ENCODE measurements around the gene CCSER1. TPM values are rescaled to one million over a fixed set of nuclear protein-coding genes. Genes with fewer than 3 reads are reported as not detected.

Gene CCSER1
- total RNA-seq, 4 donors from 2014 or later: 3.6 to 7.0 (median 5.5) TPM

DNA sequence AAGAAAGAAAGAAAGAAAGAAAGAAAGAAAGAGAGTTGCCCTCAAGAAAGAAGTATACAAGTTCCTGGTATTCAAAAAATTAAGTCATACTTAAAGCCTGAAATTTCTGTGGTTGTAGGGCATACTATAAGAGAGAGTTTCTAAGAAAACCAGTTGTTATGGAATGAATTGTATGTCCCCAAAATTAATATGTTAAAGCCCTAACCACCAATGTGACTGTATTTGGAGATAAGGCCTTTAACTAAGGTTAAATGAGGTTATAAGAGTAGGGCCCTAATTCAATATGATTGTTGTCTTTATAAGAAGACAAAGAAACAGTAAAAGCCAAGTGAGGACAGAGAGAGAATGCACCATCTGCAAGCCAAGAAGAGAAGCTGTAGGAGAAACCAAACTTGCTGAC lies 521.1 kb downstream of the CCSER1 start:
- H3K4me3 ChIP-seq: no peak overlapping the region
- no peaks in the 10 kb centered on the region for H3K27me3 ChIP-seq
- DNase-seq (ENCODE audit: extremely low spot score): no peak
- H3K4me1 ChIP-seq: no peaks in the 10 kb centered on the region
- intact Hi-C loops (cut with DNase I): no loop called here
- TF ChIP-seq, protein P1, sequence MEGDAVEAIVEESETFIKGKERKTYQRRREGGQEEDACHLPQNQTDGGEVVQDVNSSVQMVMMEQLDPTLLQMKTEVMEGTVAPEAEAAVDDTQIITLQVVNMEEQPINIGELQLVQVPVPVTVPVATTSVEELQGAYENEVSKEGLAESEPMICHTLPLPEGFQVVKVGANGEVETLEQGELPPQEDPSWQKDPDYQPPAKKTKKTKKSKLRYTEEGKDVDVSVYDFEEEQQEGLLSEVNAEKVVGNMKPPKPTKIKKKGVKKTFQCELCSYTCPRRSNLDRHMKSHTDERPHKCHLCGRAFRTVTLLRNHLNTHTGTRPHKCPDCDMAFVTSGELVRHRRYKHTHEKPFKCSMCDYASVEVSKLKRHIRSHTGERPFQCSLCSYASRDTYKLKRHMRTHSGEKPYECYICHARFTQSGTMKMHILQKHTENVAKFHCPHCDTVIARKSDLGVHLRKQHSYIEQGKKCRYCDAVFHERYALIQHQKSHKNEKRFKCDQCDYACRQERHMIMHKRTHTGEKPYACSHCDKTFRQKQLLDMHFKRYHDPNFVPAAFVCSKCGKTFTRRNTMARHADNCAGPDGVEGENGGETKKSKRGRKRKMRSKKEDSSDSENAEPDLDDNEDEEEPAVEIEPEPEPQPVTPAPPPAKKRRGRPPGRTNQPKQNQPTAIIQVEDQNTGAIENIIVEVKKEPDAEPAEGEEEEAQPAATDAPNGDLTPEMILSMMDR (IDR thresholded peaks at IDR 0.05): no peak
- no peak for TF ChIP-seq POLR2AphosphoS5 (IDR thresholded peaks at IDR 0.05)
- TF ChIP-seq POLR2A (IDR thresholded peaks at IDR 0.05; ENCODE audit: low read depth): no peak
- TF ChIP-seq EP300 (IDR thresholded peaks at IDR 0.05): no peak
- H3K27ac ChIP-seq (replicated peaks in 1 of 4): no peak overlapping the region
- no peaks in the 10 kb centered on the region for H3K36me3 ChIP-seq
- no peaks in the 10 kb centered on the region for H3K9me3 ChIP-seq

DNA sequence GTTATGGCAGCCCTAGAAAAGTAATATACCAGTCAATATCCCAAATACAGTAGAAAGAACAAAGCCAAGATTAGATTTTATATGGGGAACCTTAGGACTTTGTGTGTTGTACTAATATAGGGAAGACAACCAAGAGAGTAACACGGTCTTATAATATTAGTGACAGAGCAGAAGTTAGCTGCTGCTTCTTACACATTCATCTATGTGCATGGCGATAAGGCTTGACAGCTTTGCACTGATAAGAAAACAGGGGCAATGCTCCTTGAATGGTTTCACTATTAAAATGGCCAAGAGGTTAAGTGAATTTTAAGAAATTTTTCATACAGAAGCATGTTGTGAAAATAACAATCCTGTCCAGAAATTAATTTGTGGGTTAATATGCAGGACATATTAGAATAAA lies 521.6 kb downstream of the CCSER1 start:
- DNase-seq (ENCODE audit: extremely low spot score): no peak
- intact Hi-C loops (cut with DNase I): no loop called here
- Histone ChIP-seq H3K4me3 (no peak overlapping the region), H3K9me3 (no peaks in the 10 kb centered on the region), H3K36me3 (no peaks in the 10 kb centered on the region), H3K27ac (replicated peaks in 1 of 4) (no peak overlapping the region), H3K4me1 (no peaks in the 10 kb centered on the region), H3K27me3 (no peaks in the 10 kb centered on the region)
- TF ChIP-seq EP300 (IDR thresholded peaks at IDR 0.05) (no peak), POLR2A (IDR thresholded peaks at IDR 0.05; ENCODE audit: low read depth) (no peak), POLR2AphosphoS5 (IDR thresholded peaks at IDR 0.05) (no peak)
- TF ChIP-seq, protein P1 (IDR thresholded peaks at IDR 0.05): no peak
- 84% methylated on average over 2 of the region's 2 CpGs for WGBS

DNA sequence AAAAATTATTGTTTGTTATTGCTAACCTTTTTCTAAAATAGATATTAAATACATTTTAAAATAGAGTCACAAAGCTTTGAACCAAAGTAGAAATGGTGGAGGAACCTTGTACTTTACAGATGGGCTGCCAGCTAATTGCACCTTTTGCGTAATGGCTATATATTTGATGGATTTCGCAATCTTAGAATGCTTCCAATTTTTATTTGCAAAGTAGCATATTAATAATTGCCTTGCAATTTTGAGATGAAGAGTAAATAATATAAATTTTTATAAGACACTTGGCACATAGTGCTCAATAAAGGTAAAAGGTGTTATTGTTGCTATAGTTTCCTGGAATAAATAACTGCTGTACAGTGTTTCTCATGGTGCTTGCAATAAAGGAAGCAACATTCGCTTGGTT lies 533.5 kb downstream of the CCSER1 start:
- Histone ChIP-seq H3K27me3 (no peaks in the 10 kb centered on the region), H3K36me3 (no peaks in the 10 kb centered on the region), H3K9me3 (no peaks in the 10 kb centered on the region), H3K4me1 (no peaks in the 10 kb centered on the region), H3K4me3 (no peak overlapping the region), H3K27ac (replicated peaks in 1 of 4) (no peak overlapping the region)
- WGBS: 90% methylated on average over 3 of the region's 3 CpGs
- TF ChIP-seq POLR2A (IDR thresholded peaks at IDR 0.05; ENCODE audit: low read depth) (no peak), EP300 (IDR thresholded peaks at IDR 0.05) (no peak), POLR2AphosphoS5 (IDR thresholded peaks at IDR 0.05) (no peak)
- TF ChIP-seq, protein P1 (IDR thresholded peaks at IDR 0.05): no peak
- DNase-seq (ENCODE audit: extremely low spot score): no peak
- intact Hi-C loops (cut with DNase I): no loop called here

DNA sequence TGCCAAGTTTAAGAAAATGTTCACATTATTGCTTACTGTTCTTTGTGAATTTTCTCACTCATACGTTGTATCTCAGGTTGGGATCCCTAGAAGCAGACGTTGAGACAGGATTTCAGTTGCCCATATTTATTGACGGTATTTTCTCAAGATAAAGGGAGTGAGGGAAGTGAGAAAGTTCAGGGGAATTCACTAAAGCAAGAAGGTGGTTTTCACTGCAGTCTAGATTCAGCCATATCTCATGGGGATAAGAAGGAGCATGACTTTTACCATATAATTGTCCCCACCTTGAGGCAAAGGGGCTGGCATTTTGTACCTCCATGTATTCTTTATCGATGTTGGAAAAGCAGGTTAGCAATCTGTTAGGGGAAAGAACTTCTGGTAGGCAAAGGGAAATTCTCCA lies 543.0 kb downstream of the CCSER1 start:
- no peak for DNase-seq (ENCODE audit: extremely low spot score)
- Histone ChIP-seq H3K4me1 (no peaks in the 10 kb centered on the region), H3K36me3 (no peaks in the 10 kb centered on the region), H3K4me3 (no peak overlapping the region), H3K27ac (replicated peaks in 1 of 4) (no peak overlapping the region), H3K9me3 (peaks cover 0 to 3% (median 0%) of the 10 kb centered on the region in 4 donors), H3K27me3 (no peaks in the 10 kb centered on the region)
- WGBS: 79% methylated on average over 4 of the region's 4 CpGs
- TF ChIP-seq, protein P1 (IDR thresholded peaks at IDR 0.05): no peak
- no peak for TF ChIP-seq POLR2A (IDR thresholded peaks at IDR 0.05; ENCODE audit: low read depth)
- TF ChIP-seq POLR2AphosphoS5 (IDR thresholded peaks at IDR 0.05): no peak
- intact Hi-C loops (cut with DNase I): no loop called here

DNA sequence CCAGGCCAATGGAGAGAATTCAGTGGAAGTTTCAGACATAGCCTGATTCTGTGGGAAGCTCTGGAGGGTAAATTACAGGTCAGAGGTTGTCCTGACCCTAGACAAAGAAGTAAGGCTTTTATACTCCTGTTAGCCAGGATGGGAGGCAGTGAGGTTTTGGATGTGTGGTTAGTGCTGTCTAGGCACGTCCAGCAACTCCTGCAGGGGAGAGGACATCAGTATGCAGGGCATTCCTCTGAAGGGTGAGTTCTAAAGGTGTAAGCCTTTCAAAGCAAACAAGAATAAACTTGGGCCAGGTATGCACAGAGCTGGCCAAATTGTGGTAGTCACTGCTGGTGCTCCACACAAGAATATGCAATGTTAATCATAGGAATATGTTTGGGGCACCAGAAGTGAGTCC lies 562.5 kb downstream of the CCSER1 start:
- intact Hi-C loops (cut with DNase I): no loop called here
- H3K36me3 ChIP-seq: no peaks in the 10 kb centered on the region
- no peak for DNase-seq (ENCODE audit: extremely low spot score)
- TF ChIP-seq, protein P1 (IDR thresholded peaks at IDR 0.05): no peak
- TF ChIP-seq EP300 (IDR thresholded peaks at IDR 0.05) (no peak), POLR2AphosphoS5 (IDR thresholded peaks at IDR 0.05) (no peak), POLR2A (IDR thresholded peaks at IDR 0.05; ENCODE audit: low read depth) (no peak)
- no peaks in the 10 kb centered on the region for H3K9me3 ChIP-seq
- H3K27me3 ChIP-seq: no peaks in the 10 kb centered on the region
- 80% methylated on average over 1 of the region's 1 CpG for WGBS
- H3K4me3 ChIP-seq: no peak overlapping the region
- no peak overlapping the region for H3K27ac ChIP-seq (replicated peaks in 1 of 4)
- H3K4me1 ChIP-seq: no peaks in the 10 kb centered on the region

All from esophagus muscularis mucosa (tissue), 4 donors.